SIG-M5 treated with dmso at 0.1 percent for 504 hours (cell line): Measurements from ENCODE around the gene MRPS27.

Experiments
- DNase-seq: peaks from one replicate; lab custom pipeline; 2025; ENCODE audit not compliant: unreplicated experiment; lab: John Stamatoyannopoulos, UW

MRPS27 gene

DNA sequence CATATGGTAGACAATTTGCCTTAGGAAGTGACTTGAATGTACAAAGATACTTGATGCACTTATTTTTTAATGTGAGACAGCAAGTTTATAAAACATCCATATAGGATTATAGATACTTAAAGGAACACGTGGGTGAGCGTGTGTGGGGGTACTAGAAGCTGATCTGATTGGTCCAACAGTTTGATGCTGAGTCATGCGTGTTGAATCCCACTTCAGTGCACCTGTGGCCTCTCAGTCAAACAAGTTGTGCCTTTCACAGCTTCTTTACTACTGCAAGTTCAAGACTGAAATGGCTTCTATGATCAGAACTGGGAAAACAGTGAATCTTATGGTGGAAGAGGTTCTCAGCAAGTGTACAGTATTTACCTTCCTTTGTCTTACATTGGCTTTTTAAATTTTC is 113.9 kb downstream of the MRPS27 start:
- no peak for DNase-seq

GRCh38 chr5:72205431-72206009 is 114.5 kb downstream of the MRPS27 start:
- DNase-seq, result no peak

DNA sequence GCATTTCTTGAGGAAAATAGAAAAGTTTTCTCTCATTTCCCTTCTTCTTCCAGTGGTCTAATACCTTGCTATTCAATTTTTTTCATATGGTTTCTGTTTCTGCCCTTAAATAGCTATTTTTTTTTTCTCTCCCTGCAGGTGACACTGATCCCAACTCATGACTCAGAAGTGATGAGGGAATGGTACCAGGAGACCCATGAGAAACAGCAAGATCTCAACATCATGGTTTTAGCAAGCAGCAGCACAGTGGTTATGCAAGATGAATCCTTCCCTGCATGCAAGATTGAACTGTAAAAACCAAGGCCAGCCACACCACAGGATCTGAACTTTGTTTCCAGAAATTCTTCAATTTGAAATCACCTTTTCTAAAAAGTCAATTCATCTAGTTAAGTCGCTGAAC is 115.1 kb downstream of the MRPS27 start:
- DNase-seq, result no peak

GRCh38 chr5:72203251-72203845 is 116.7 kb downstream of the MRPS27 start:
- no peak for DNase-seq

DNA sequence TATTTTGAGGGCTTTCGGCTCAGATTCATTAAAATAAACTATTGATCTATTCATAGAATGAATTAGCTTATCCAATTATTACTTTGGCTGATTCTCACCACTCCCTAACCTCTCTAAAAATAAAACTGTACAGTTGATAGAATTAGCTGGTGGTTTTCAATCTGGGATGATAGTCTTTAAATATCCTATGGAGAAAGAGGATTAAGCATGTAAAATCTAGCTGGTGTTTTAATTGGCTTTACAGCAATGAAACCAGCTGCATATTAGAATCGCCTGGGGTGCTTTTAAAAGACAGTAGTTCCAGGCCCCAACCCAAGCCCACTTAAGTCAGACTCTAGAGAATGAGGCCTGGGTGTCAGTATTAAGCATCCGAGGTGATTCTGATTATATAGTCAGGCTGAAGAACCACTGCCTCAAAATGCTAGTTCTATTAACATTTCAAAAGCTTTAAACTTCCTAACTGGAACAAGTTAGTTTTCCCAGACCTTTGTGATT is 117.7 kb downstream of the MRPS27 start:
- DNase-seq, result no peak

- DNase-seq, result no peak
Measured at GRCh38 chr5:72199681-72200080, 120.4 kb downstream of the MRPS27 start.

DNA sequence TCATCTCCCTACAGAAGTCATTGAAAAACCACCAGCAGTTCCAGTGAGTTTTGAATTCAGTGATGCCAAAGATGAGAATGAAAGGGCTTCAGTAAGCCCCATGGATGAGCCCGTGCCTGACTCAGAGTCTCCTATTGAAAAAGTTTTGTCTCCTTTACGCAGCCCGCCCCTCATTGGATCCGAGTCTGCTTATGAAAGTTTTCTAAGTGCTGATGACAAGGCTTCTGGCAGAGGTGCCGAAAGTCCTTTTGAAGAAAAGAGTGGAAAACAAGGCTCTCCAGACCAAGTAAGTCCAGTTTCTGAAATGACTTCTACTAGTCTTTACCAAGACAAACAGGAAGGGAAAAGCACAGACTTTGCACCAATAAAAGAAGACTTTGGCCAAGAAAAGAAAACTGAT is 122.6 kb downstream of the MRPS27 start:
- no peak for DNase-seq

- no peak for DNase-seq
Measured at GRCh38 chr5:72195581-72195980, 124.5 kb downstream of the MRPS27 start.

- DNase-seq, result no peak
Measured at GRCh38 chr5:72194846-72195245, 125.2 kb downstream of the MRPS27 start.

DNA sequence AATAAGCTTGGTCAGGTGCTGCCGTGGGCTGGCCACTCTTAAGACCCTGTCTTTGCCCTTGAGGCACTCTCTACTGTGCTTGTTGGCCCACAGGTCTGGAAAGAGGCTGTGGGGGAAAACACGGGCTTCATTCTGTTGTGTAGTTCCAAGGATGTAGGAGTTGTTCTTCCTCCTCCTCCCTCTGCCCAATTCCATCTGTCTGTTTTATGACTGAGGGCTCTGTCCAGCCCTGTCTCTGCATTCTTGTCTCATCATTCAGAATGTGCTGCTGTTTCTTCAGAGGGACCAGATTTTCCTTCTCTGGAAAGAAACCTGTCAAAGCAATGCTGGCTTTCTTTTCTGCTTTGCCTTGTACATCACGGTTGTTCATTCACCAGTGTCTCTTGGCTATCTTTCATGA is 128.6 kb downstream of the MRPS27 start:
- no peak for DNase-seq

DNA sequence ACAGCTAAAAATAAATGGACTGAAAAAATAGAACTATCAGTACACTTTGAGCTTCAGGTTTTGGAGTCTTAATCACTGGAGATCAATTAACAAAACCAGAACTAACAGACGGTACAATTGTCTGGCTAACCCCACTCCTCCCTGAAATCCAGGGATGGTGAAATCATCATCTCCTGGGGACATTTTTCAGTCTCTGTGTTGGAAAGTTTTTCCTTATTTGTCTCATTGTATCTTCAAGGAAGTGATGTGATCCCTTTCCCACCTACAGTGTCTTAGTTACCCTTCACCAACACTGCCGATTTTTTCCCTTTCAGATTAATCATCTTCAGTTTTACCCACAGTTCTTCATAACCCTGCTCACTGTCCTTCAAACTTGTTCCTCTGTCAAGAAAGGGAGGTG is 130.9 kb downstream of the MRPS27 start:
- no peak for DNase-seq

GRCh38 chr5:72188166-72188565 is 131.9 kb downstream of the MRPS27 start:
- no peak for DNase-seq

DNA sequence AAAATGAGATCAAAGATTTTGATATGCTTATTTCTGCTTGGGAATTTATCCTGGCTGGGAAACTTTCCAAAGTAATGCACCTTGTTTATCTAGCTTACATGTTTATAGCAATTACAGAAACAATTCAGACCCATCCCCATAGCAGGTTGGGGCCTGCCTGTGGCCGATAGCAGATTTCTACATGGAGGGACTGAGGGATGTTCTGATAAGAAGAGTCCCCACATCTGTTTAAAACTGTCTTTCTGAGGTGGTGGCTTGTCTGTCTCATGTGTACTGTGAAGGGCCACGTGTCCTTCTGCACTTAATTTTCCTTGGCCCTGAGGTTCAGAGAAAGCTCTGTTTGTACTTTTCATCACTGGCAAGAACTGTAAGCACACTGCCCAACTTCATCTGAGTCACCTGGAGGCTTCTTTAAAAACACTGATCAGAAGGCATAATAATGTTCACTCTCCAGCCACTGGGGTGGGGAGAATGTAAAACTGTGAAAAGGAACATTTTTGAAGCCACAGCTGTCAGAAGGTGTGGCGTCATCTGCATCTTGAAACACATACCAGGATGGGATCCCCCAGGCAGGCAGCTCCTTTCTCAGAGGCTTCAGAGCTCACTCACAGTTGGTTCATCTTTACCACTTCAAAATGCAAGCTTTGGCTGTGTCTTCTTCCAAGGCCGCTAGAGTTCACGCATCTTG is 132.5 kb downstream of the MRPS27 start:
- no peak for DNase-seq

GRCh38 chr5:72185496-72186329 is 134.3 kb downstream of the MRPS27 start:
- no peak for DNase-seq

DNA sequence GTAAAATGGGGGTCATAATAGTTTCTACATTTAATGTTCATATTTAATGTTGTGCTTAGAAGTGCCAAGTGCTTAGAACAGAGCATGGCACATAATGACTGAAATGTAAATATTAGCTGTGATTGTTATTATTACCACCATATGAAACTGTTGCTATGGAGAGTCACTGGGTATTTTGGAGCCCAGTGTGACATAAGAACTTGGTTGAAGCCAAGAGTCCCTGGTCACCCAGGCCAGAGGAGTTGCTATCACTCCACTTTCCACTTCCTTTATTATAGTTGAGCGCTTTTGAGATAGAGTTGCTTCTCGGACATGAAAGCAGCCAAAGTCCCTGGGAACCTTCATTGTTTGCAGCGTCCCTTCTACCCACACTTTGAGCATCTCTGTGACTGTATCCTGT is 135.6 kb downstream of the MRPS27 start:
- no peak for DNase-seq

DNA sequence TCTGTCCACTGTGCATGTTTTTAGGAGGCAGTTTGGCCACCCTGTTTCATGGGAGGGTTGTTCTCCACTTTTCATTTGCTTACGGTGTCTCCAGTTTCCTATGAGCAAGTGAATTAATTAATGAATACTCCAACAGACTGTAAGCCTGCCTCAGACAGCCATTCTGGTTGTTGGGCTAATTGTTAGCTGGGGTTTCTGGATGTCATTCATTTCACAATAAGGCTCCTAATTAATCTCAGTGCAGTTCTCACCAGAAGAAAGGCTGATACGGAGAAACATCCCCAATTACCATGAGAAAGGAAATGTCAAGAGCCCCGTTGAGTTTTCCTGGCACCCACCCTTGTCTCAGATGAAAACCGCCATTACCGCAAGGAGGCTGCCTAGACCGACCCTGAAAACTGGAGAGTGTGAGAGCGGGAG is 136.9 kb downstream of the MRPS27 start:
- no peak for DNase-seq

GRCh38 chr5:72182686-72183085 is 137.4 kb downstream of the MRPS27 start:
- no peak for DNase-seq

DNA sequence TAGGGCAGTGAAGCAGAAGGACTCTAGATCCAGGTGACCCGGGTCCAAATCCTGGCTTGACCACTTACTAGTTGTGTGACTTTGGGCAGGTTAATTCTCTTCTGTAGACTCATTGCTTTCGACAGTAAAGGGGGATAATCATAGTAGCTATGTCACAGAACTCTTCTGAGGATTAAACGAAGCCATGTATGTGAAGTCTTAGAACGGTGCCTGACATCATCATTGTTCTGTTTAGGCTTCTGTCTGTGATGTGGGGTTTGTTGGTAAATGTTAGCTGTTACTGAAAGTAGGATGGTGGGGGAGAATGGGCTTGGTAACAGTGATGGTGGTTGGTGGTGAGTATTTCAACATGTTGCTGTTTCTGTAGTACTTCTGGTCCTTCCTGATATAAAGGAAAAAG is 139.1 kb downstream of the MRPS27 start:
- no peak for DNase-seq

DNA sequence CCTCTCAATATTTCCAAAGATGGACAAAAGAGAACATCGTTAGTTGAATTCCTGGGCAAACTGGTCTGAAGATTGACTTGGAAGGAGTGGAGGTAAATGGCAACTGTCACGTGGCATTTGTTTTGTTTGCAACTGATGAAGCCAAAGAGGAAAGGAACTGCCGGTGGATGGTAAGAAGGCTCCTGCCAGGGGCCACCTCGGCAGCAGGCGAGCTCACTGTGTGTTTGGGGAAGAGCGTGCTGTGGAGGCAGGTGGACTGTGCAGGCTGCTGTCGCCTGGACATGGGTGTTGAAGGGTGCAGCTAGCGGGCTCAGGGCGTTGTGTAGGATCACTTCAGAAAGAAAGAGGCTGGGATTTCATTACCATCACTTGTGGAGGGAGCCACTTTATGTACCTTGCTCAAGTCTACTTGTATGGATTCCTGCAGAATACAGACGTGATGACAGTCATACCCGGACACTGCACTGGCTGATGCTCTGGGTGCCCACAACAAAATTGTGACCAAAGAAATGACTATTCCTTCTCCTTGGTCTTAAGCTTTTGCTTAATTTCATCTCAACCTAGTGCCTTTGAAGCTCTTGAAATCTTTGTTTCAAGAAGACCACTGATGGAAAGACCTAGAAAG is 140.1 kb downstream of the MRPS27 start:
- DNase-seq, result no peak

DNA sequence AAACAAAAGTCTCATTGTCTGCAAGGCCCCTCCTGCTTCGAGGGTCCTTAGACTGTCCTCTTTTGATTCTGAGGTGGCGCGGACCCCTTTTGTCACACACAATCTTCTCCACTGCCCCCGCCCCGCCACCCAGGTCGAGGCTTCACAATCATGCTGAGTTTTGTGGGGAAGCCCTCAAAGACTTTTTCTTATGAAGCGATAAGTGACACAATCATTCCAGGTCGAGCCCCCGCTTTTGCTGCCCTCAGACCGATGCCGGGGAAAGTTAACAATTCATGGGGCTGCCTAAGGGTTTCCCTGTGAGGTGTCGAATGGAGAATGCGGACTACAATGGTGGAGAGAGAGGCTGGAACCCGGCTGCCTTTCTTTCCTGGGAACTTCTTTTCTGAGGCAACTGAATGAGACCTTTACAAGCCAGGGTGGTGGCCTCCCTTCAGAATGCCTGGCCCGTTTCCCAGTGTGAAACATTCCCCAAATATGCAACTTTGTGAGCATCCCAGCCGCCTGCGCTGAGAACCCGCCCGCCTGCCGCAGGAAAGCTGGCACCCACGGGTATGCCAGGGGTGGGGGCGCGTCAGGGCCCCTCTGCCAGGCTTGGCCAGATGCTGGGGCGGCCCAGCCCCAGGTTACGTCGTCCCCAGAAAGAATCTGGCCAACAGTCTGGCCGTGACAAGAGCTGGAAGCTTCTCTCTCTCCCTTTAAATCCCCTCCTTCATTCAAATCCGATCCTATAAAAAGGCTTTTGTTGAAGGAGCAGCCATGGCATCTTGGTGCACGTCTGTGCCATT is 140.8 kb downstream of the MRPS27 start:
- DNase-seq, result no peak
